WTC11 (cell line): Measurements from ENCODE around the gene SBF2. TPM values are rescaled to one million over a fixed set of nuclear protein-coding genes. Genes with fewer than 3 reads are reported as not detected.

Source experiments
- ATAC-seq: fragments of 200-7000 bp; cut with Tn5 transposase; 2 replicates; pipeline ENCODE4 v1.10.0; 2021; ENCODE audit warnings: mild to moderate bottlenecking, moderate library complexity
- CTCF ChIA-PET: fragments of 300-600 bp; sonication (Branson Sonifier 250); formaldehyde crosslinking; loops from one replicate; lab custom pipeline; 2021; ENCODE audit warnings: antibody characterized with exemption; lab: Charles Lee
- POLR2A ChIA-PET: fragments of 350-600 bp; sonication (Branson Sonifier 250); formaldehyde crosslinking; loops from one replicate; lab custom pipeline; 2021; ENCODE audit warnings: antibody characterized with exemption; lab: Charles Lee
- DNase-seq: peaks from one replicate; pipeline ENCODE4 v3.0.0; 2021; ENCODE audit warnings: low spot score
- H3K27ac Mint-ChIP-seq: 2 replicates; pipeline ENCODE4 v1.8.0; 2021; ENCODE audit warnings: mixed read lengths
- H3K27me3 Mint-ChIP-seq: 2 replicates; pipeline ENCODE4 v1.8.0; 2021; ENCODE audit warnings: low read depth, mild to moderate bottlenecking, moderate library complexity, mixed read lengths
- H3K36me3 Mint-ChIP-seq: 2 replicates; pipeline ENCODE4 v1.8.0; 2021; ENCODE audit warnings: mixed read lengths
- H3K4me1 Mint-ChIP-seq: 2 replicates; pipeline ENCODE4 v1.8.0; 2022; ENCODE audit warnings: mixed read lengths
- H3K4me3 Mint-ChIP-seq: 2 replicates; pipeline ENCODE4 v1.8.0; 2021; ENCODE audit warnings: mild to moderate bottlenecking, moderate library complexity, mixed read lengths
- H3K9me3 Mint-ChIP-seq: 2 replicates; pipeline ENCODE4 v1.8.0; 2021; ENCODE audit warnings: mixed read lengths
- FOXJ3 ChIP-seq: sonication (generic); formaldehyde crosslinking; IDR thresholded peaks from 2 replicates; pipeline ENCODE4 v1.9.0; 2021; ENCODE audit warnings: missing genetic modification reagents, mild to moderate bottlenecking, borderline replicate concordance
- FOXK1 ChIP-seq: sonication (generic); formaldehyde crosslinking; IDR thresholded peaks from 2 replicates; pipeline ENCODE4 v1.8.0; 2022; ENCODE audit warnings: mild to moderate bottlenecking, moderate library complexity, missing genetic modification reagents
- FOXP1 ChIP-seq: sonication (generic); formaldehyde crosslinking; IDR thresholded peaks from 2 replicates; pipeline ENCODE4 v1.8.0; 2022; ENCODE audit warnings: missing genetic modification reagents, mild to moderate bottlenecking, moderate library complexity, borderline replicate concordance
- GTF2I ChIP-seq: fragments of 250-450 bp; sonication (Bioruptor Pico); conservative IDR thresholded peaks from 2 replicates; pipeline ENCODE4 v1.4.0; 2021; ENCODE audit warnings: mild to moderate bottlenecking
- KAT7 ChIP-seq: sonication (generic); formaldehyde crosslinking; IDR thresholded peaks from 2 replicates; pipeline ENCODE4 v1.8.1; 2023; ENCODE audit warnings: missing genetic modification reagents, mild to moderate bottlenecking, borderline replicate concordance
- NFATC4 ChIP-seq: fragments of 250-450 bp; sonication (Bioruptor Pico); IDR thresholded peaks from 2 replicates; pipeline ENCODE4 v1.9.0; 2021; ENCODE audit warnings: mild to moderate bottlenecking
- SMAD3 ChIP-seq: sonication (generic); formaldehyde crosslinking; IDR thresholded peaks from 2 replicates; pipeline ENCODE4 v1.8.0; 2022; ENCODE audit warnings: missing genetic modification reagents, mild to moderate bottlenecking, borderline replicate concordance
- SOX15 ChIP-seq: fragments of 250-450 bp; sonication (Bioruptor Pico); IDR thresholded peaks from 2 replicates; pipeline ENCODE4 v1.9.0; 2021; ENCODE audit warnings: mild to moderate bottlenecking
- SP1 ChIP-seq: sonication (generic); formaldehyde crosslinking; conservative IDR thresholded peaks from 2 replicates; pipeline ENCODE4 v1.8.1; 2022; ENCODE audit warnings: missing genetic modification reagents
- TEAD1 ChIP-seq: sonication (generic); formaldehyde crosslinking; IDR thresholded peaks from 2 replicates; pipeline ENCODE4 v1.8.0; 2022; ENCODE audit warnings: mild to moderate bottlenecking, missing genetic modification reagents
- TP53 ChIP-seq: sonication (generic); formaldehyde crosslinking; IDR thresholded peaks from 2 replicates; pipeline ENCODE4 v1.8.1; 2023; ENCODE audit warnings: mild to moderate bottlenecking, missing genetic modification reagents
- ZNF219 ChIP-seq: sonication (generic); formaldehyde crosslinking; IDR thresholded peaks from 2 replicates; pipeline ENCODE4 v1.8.0; 2023; ENCODE audit warnings: missing genetic modification reagents, mild to moderate bottlenecking, borderline replicate concordance
- ZNF396 ChIP-seq: fragments of 250-450 bp; sonication (Bioruptor Pico); IDR thresholded peaks from 2 replicates; pipeline ENCODE4 v1.8.0; 2021; ENCODE audit warnings: mild to moderate bottlenecking, moderate library complexity, borderline replicate concordance
- ZNF416 ChIP-seq: fragments of 250-450 bp; sonication (Bioruptor Pico); IDR thresholded peaks from 2 replicates; pipeline ENCODE4 v1.9.0; 2021; ENCODE audit warnings: mild to moderate bottlenecking, inconsistent platforms
- total RNA-seq: library from RNA; stranded (reverse); gene quantifications from 3 replicates; pipeline ENCODE4 v1.2.3, GENCODE V29; 2021
- TF ChIP-seq, protein P1 (sequence below): sonication (generic); formaldehyde crosslinking; IDR thresholded peaks from 2 replicates; pipeline ENCODE4 v1.8.1; 2022; ENCODE audit warnings: missing genetic modification reagents, borderline replicate concordance
- TF ChIP-seq, protein P2 (sequence below): sonication (generic); formaldehyde crosslinking; IDR thresholded peaks from 2 replicates; pipeline ENCODE4 v1.8.1; 2023; ENCODE audit warnings: mild to moderate bottlenecking, missing genetic modification reagents, moderate library complexity
- TF ChIP-seq, protein P3 (sequence below): sonication (generic); formaldehyde crosslinking; IDR thresholded peaks from 2 replicates; pipeline ENCODE4 v1.8.0; 2023; ENCODE audit warnings: mild to moderate bottlenecking, missing genetic modification reagents
- TF ChIP-seq, protein P4 (sequence below): sonication (generic); formaldehyde crosslinking; IDR thresholded peaks from 2 replicates; pipeline ENCODE4 v1.8.1; 2023; ENCODE audit warnings: mild to moderate bottlenecking, missing genetic modification reagents, borderline replicate concordance
- TF ChIP-seq, protein P5 (sequence below): fragments of 250-450 bp; sonication (Bioruptor Pico); IDR thresholded peaks from 2 replicates; pipeline ENCODE4 v1.9.0; 2021; ENCODE audit warnings: moderate library complexity, mild to moderate bottlenecking, inconsistent platforms, borderline replicate concordance
- TF ChIP-seq, protein P6 (sequence below): sonication (generic); formaldehyde crosslinking; IDR thresholded peaks from 2 replicates; pipeline ENCODE4 v1.8.1; 2023; ENCODE audit warnings: mild to moderate bottlenecking, missing genetic modification reagents, moderate library complexity
- TF ChIP-seq, protein P7 (sequence below): sonication (generic); formaldehyde crosslinking; IDR thresholded peaks from 2 replicates; pipeline ENCODE4 v1.8.0; 2022; ENCODE audit warnings: mild to moderate bottlenecking, missing genetic modification reagents
- TF ChIP-seq, protein P8 (sequence below): sonication (generic); formaldehyde crosslinking; conservative IDR thresholded peaks from 2 replicates; pipeline ENCODE4 v1.8.1; 2022; ENCODE audit warnings: mild to moderate bottlenecking, missing genetic modification reagents

The SBF2 gene
- total RNA-seq, 1 experiment from 2014 or later = 47.6 TPM

DNA sequence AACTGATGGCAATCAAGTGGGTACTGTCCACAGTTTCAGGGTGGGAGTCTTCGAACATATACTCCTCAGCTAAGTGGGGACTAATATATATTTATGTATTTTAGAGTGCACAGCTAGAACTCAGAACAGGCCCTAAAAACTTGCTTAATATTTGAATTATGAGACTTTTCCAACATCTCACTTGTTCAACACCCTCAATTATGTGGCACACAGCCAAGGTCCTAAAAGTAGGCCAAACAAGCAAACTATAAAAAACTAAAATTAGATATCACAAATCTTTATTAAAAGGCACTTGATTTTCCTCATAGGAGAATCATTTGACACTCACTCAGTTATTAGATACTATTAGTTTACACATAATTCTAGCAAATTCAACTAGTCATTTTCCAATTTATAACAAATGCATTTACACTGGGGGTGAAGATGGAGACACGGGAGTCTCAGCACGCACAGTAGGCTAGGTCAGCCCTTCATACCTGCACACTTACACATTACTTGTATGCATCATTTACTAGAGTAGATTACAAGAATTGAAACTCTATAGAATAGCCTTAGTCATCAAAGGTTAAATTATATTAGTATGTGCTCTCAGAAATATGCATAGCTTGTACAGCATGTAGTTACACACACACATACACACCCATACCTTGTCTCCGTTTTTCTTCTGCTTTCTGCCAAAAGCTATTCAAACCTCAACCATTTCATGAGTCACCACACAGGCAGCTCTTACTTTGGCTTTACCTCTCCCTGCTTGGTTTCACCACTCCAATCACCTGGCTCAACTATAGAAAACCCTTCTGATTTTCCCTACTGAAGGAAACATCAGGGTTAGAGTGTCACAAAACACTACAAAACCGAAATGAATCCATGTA lies 171.5 kb downstream of the SBF2 start:
- DNase-seq (no peak), ATAC-seq (no peak)
- no peaks in the 10 kb centered on the region for H3K27me3 Mint-ChIP-seq
- H3K36me3 Mint-ChIP-seq = peaks cover under 1% of the 10 kb centered on the region; the same call in 1 of the 2 replicates
- ChIA-PET POLR2A (no interaction called here), CTCF (no interaction called here)
- no peaks in the 10 kb centered on the region for H3K9me3 Mint-ChIP-seq
- H3K27ac Mint-ChIP-seq = peak overlapping the region; percentile 38
- H3K4me3 Mint-ChIP-seq = no peak overlapping the region
- no peak for TF ChIP-seq FOXP1
- TF ChIP-seq, protein P1, sequence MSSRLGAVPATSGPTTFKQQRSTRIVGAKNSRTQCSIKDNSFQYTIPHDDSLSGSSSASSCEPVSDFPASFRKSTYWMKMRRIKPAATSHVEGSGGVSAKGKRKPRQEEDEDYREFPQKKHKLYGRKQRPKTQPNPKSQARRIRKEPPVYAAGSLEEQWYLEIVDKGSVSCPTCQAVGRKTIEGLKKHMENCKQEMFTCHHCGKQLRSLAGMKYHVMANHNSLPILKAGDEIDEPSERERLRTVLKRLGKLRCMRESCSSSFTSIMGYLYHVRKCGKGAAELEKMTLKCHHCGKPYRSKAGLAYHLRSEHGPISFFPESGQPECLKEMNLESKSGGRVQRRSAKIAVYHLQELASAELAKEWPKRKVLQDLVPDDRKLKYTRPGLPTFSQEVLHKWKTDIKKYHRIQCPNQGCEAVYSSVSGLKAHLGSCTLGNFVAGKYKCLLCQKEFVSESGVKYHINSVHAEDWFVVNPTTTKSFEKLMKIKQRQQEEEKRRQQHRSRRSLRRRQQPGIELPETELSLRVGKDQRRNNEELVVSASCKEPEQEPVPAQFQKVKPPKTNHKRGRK (CRISPR knock-in tag) = no peak
- TF ChIP-seq FOXJ3 (CRISPR knock-in tag) = no peak
- TF ChIP-seq ZNF219 (CRISPR knock-in tag) = no peak
- TF ChIP-seq ZNF396 (CRISPR knock-in tag) = no peak
- TF ChIP-seq, protein P2, sequence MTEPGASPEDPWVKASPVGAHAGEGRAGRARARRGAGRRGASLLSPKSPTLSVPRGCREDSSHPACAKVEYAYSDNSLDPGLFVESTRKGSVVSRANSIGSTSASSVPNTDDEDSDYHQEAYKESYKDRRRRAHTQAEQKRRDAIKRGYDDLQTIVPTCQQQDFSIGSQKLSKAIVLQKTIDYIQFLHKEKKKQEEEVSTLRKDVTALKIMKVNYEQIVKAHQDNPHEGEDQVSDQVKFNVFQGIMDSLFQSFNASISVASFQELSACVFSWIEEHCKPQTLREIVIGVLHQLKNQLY (CRISPR knock-in tag) = no peak
- TF ChIP-seq ZNF416 (CRISPR knock-in tag) = no peak
- TF ChIP-seq, protein P3, sequence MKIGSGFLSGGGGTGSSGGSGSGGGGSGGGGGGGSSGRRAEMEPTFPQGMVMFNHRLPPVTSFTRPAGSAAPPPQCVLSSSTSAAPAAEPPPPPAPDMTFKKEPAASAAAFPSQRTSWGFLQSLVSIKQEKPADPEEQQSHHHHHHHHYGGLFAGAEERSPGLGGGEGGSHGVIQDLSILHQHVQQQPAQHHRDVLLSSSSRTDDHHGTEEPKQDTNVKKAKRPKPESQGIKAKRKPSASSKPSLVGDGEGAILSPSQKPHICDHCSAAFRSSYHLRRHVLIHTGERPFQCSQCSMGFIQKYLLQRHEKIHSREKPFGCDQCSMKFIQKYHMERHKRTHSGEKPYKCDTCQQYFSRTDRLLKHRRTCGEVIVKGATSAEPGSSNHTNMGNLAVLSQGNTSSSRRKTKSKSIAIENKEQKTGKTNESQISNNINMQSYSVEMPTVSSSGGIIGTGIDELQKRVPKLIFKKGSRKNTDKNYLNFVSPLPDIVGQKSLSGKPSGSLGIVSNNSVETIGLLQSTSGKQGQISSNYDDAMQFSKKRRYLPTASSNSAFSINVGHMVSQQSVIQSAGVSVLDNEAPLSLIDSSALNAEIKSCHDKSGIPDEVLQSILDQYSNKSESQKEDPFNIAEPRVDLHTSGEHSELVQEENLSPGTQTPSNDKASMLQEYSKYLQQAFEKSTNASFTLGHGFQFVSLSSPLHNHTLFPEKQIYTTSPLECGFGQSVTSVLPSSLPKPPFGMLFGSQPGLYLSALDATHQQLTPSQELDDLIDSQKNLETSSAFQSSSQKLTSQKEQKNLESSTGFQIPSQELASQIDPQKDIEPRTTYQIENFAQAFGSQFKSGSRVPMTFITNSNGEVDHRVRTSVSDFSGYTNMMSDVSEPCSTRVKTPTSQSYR = no peak
- TF ChIP-seq, protein P4, sequence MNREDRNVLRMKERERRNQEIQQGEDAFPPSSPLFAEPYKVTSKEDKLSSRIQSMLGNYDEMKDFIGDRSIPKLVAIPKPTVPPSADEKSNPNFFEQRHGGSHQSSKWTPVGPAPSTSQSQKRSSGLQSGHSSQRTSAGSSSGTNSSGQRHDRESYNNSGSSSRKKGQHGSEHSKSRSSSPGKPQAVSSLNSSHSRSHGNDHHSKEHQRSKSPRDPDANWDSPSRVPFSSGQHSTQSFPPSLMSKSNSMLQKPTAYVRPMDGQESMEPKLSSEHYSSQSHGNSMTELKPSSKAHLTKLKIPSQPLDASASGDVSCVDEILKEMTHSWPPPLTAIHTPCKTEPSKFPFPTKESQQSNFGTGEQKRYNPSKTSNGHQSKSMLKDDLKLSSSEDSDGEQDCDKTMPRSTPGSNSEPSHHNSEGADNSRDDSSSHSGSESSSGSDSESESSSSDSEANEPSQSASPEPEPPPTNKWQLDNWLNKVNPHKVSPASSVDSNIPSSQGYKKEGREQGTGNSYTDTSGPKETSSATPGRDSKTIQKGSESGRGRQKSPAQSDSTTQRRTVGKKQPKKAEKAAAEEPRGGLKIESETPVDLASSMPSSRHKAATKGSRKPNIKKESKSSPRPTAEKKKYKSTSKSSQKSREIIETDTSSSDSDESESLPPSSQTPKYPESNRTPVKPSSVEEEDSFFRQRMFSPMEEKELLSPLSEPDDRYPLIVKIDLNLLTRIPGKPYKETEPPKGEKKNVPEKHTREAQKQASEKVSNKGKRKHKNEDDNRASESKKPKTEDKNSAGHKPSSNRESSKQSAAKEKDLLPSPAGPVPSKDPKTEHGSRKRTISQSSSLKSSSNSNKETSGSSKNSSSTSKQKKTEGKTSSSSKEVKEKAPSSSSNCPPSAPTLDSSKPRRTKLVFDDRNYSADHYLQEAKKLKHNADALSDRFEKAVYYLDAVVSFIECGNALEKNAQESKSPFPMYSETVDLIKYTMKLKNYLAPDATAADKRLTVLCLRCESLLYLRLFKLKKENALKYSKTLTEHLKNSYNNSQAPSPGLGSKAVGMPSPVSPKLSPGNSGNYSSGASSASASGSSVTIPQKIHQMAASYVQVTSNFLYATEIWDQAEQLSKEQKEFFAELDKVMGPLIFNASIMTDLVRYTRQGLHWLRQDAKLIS = no peak
- TF ChIP-seq, protein P5, sequence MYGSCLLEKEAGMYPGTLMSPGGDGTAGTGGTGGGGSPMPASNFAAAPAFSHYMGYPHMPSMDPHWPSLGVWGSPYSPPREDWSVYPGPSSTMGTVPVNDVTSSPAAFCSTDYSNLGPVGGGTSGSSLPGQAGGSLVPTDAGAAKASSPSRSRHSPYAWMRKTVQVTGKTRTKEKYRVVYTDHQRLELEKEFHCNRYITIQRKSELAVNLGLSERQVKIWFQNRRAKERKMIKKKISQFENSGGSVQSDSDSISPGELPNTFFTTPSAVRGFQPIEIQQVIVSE (CRISPR knock-in tag) = no peak
- peaks cover 11% of the 10 kb centered on the region for H3K4me1 Mint-ChIP-seq

DNA sequence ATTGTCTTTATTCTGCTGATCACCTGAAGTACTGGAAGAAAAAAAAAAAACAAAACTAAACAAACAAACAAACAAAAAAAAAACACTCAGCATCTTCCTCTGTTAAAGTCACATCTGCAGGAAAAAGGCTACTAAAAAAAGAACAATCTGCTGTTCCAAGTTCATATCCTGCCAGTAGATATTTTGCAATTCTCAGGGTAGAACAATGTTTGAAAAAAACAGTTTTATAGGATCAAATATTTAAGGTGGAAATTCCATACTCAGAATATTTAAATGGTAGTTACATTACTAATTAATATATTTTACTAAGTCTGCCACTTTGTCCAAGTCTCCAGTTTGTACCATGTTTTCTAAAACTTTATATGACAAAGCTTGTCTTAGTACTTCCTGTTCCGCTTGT lies 175.2 kb downstream of the SBF2 start:
- CTCF ChIA-PET = no interaction called here
- no peaks in the 10 kb centered on the region for H3K27me3 Mint-ChIP-seq
- H3K4me3 Mint-ChIP-seq = no peak overlapping the region
- peak overlapping the region; percentile 6; the same call in 1 of the 2 replicates for H3K27ac Mint-ChIP-seq
- peaks cover 10% of the 10 kb centered on the region for H3K36me3 Mint-ChIP-seq
- POLR2A ChIA-PET = no interaction called here
- ATAC-seq (no peak), DNase-seq (no peak)
- H3K9me3 Mint-ChIP-seq = peaks cover 10% of the 10 kb centered on the region
- H3K4me1 Mint-ChIP-seq = peaks cover 11% of the 10 kb centered on the region
- TF ChIP-seq KAT7 (CRISPR knock-in tag) (no peak), TEAD1 (no peak), SP1 (CRISPR knock-in tag) (no peak), GTF2I (CRISPR knock-in tag) (no peak), FOXK1 (CRISPR knock-in tag) (no peak), TP53 (no peak), SMAD3 (CRISPR knock-in tag) (no peak), NFATC4 (CRISPR knock-in tag) (no peak), SOX15 (CRISPR knock-in tag) (no peak)
- TF ChIP-seq, protein P6, sequence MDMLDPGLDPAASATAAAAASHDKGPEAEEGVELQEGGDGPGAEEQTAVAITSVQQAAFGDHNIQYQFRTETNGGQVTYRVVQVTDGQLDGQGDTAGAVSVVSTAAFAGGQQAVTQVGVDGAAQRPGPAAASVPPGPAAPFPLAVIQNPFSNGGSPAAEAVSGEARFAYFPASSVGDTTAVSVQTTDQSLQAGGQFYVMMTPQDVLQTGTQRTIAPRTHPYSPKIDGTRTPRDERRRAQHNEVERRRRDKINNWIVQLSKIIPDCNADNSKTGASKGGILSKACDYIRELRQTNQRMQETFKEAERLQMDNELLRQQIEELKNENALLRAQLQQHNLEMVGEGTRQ (CRISPR knock-in tag) = no peak
- TF ChIP-seq, protein P7, sequence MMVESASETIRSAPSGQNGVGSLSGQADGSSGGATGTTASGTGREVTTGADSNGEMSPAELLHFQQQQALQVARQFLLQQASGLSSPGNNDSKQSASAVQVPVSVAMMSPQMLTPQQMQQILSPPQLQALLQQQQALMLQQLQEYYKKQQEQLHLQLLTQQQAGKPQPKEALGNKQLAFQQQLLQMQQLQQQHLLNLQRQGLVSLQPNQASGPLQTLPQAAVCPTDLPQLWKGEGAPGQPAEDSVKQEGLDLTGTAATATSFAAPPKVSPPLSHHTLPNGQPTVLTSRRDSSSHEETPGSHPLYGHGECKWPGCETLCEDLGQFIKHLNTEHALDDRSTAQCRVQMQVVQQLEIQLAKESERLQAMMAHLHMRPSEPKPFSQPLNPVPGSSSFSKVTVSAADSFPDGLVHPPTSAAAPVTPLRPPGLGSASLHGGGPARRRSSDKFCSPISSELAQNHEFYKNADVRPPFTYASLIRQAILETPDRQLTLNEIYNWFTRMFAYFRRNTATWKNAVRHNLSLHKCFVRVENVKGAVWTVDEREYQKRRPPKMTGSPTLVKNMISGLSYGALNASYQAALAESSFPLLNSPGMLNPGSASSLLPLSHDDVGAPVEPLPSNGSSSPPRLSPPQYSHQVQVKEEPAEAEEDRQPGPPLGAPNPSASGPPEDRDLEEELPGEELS = no peak
- TF ChIP-seq, protein P8, sequence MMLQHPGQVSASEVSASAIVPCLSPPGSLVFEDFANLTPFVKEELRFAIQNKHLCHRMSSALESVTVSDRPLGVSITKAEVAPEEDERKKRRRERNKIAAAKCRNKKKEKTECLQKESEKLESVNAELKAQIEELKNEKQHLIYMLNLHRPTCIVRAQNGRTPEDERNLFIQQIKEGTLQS (CRISPR knock-in tag) = no peak
